Pons (tissue), 1 donor: ENCODE measurements around the gene C5orf58.

Source experiments
- DNase-seq: peaks from one replicate; pipeline ENCODE4 v3.0.0-alpha.2; 2016; ENCODE audit warnings: low spot score

Gene C5orf58, protein sequence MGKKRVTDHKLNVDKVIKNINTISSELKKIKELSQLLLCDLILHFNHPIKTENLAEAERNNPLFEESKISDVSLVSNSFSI

DNA sequence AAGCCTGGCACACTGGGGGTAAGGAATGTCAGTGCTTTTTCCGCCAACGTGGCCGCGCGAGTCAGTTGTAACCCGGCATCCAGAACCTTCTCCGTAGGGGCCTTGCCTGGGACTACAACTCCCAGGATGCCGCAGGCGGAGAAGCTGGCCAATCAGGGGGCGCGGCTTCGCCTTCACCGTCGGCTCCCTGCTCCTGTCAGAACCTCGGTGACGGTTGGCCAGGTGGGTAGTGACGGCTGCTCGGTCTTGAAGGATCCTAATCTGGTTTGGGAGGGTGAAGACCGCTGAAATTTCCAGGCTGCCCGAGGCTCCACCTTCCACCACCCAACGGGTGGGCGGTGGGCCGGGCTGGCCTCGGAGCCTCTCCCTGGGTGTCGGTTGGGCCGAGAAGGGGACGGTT is at the start of gene C5orf58:
C5orf58 (plus strand) TSS at position 200 of the 400 bp plus-strand sequence. CDS start 1,992 bp downstream, outside the sequence.
- DNase-seq: no peak

DNA sequence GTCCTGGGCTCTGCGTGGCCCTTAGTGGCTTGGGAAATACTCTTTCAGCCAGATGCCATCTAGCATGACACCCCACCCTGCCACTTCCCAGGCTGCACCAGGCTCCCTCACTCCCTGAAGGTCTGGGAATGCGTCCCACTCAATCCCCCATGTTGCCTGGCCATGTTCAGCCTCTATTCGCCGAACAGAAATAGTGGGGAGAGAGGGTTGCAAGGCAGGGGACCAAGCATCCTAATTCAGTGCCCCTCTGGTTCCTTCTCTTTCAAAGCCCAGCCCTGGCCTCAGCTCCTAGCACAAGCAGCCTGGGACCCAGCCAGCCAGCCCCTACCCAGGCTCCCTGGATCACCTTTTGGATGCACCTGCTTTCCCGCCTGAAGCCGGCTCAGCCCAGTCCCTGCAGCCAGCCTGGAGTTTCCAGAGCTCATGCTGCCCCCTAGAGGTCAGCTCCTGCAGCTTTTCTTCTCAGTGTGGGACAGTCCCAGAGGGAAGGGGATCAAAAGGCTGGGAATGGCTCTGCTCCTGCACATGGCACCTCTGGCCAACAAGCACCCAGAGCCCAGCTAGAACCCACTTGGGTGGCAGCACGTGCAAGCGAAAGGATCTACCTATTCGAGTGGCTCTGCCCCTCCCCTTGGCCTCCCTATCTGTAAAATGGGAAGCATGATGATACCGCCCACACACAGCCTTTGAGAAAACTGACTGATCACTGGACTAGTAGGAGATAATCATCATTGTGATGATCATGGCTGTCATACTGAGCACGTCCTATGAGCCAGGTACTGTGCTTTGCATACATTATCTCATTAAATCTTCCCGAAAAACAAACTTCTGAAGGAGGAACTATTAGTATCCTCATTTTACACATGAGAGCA is 48.7 kb upstream of the C5orf58 start:
- peak; percentile 44 for DNase-seq

GRCh38 chr5:170184737-170185136 is 48.0 kb upstream of the C5orf58 start:
- DNase-seq: no peak

GRCh38 chr5:170186156-170186555 is 46.6 kb upstream of the C5orf58 start:
- DNase-seq: no peak

- no peak for DNase-seq
Observed at GRCh38 chr5:170186856-170187255, 45.9 kb upstream of the C5orf58 start.

GRCh38 chr5:170190436-170191134 is 42.2 kb upstream of the C5orf58 start:
- no peak for DNase-seq

DNA sequence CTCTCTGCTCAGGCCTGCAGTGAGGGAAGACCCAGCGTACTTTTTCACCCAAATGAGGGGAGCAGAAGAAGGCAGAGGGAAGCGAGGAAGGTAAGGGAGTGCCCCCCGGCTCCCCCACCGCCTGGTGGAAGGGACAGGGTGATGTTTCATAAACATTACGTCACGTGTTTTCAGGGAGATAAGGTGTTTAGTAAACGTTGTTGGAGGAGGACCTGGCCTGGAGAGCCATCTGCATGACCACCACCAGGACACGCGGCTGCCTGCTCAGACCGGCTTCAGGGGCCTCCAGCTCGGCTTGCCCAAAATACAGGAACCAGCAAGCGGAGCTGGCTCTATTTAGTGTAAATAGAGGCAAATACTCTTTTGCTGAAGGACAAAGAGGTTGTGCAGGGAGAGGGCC is 40.0 kb upstream of the C5orf58 start:
- no peak for DNase-seq

DNA sequence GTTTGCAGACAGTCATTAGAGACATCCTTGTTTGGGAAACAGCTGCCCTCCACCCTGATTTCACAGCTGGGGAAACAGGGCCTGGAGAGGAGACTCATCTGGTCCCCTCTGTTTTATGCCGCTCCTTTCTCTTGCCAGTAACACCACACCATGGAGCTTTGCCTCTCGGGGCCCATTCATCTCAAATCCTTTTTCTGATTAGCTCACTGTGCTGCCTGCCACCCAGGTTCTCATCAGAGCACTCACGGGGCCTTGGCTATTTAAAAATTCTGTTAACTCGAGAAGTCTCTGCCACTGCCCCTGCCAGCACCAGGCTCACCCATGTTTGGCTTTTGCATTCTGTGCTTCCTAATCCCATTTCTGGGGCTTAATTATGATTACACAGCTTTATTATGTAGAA is 36.8 kb upstream of the C5orf58 start:
- no peak for DNase-seq

GRCh38 chr5:170200876-170201275 is 31.9 kb upstream of the C5orf58 start:
- DNase-seq: no peak

GRCh38 chr5:170201311-170201710 is 31.5 kb upstream of the C5orf58 start:
- no peak for DNase-seq

DNA sequence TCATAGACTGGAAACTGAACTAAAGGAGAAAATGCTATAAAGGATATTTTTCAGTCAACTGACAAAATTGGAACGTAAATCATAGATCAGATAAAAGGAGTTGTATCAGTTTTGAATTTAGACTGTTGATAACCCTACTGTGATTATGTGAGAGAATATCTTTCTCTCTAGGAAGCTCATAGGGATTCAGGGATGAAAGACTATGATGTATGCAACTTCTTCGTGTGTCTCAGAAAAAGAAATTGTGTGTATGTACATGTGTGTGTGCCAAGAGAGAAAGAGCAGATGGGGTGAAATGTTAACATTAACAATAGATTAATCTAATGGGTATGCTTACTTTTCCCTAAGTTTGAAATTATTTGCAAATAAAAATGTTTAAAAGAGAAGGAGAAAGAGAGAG is 30.7 kb upstream of the C5orf58 start:
- no peak for DNase-seq

DNA sequence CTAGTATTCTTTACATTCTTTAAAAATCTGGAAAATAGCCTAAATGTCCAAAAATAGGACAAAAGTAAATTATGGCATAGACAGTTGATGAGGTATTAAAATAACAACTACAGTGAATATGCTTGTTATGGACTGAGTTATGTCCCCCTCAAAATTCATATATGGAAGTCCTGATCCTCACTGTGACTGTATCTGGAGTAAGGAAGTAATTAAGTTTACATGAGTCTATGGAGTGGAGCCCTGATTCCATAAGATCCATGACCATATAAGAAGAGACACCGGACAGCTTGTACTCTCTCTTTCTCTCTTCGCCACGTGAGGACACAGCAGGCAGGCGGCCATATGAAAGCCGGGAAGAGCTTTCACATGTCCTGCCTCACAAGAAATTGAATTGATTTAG is 28.6 kb upstream of the C5orf58 start:
- DNase-seq: no peak

- DNase-seq: no peak
Observed at GRCh38 chr5:170206216-170206615, 26.6 kb upstream of the C5orf58 start.

DNA sequence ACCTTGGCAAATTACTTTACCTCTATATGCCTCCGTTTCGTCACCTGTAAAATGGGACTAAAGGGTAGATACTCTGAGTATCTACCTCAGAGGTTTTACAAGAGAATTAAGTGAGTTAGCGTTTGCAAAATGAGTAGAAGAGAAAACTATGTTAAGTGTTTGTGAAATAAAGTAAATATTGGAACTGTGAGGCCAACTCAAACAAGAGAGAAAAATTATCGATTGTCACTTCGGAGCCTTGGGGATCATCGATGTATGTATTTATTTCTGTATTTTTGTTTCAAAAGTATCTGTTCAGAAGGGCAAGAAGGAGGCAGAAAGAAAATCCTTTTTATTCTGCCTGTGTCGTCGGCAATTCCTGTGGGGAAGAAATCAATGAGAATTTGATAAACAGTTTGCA is 25.8 kb upstream of the C5orf58 start:
- DNase-seq: no peak

DNA sequence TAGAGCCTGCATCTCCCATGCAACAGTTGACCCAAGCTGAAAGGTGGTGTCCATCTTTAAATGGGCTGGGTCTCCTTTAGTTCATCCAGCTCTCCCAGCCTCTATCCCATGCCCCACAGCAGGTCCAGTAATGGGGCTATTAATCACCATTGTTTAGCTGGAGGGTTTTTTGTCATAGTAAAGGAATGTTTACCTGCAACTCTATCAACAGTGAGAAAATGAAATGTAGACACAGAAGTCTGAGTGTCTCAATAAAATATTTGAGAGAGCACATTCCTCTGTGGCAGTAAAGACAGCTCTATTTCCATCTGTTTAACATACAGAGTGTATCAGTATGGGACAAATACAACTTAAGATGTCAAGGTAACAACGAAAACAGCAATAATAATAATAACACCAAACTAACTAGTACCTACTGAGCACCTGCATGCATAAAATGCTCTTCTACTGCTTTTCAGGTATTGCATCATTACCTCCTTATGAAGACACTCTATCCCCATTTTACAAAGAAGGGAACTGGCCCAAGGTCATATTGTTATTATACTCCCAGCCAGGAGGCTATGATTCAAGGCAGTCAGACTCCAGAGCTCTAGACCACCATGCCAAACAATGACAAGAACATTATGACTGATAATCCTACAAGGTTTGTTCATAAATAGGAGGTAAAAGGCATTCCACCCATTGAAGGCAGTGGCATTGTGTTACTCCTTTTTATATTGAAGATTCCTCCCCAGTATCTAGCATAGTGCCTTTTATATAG is 21.0 kb upstream of the C5orf58 start:
- DNase-seq: no peak

- peak; percentile 73 for DNase-seq
Observed at GRCh38 chr5:170216257-170216864, 16.4 kb upstream of the C5orf58 start.

GRCh38 chr5:170217831-170218230 is 15.0 kb upstream of the C5orf58 start:
- DNase-seq: no peak

- no peak for DNase-seq
Observed at GRCh38 chr5:170218726-170219125, 14.1 kb upstream of the C5orf58 start.

GRCh38 chr5:170219615-170220014 is 13.2 kb upstream of the C5orf58 start:
- DNase-seq: no peak

DNA sequence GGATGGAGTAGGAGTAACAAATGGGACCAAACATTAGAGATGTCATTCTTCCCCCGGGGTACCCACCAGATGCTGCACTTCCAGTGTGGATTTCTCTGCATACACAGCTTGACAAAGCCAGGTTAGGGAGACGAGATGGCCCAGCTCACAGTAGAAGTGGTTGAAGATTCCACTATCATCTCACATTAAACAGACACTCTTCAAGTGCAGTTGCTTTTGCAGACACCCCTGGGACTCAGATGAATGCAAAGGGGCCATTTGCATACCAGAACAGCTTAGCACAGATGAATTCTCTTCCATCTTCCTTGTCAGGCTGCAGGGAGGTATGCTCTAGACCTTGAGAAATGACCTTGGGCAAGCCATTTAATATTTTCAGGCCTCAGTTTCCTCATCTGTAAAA is 12.6 kb upstream of the C5orf58 start:
- no peak for DNase-seq

DNA sequence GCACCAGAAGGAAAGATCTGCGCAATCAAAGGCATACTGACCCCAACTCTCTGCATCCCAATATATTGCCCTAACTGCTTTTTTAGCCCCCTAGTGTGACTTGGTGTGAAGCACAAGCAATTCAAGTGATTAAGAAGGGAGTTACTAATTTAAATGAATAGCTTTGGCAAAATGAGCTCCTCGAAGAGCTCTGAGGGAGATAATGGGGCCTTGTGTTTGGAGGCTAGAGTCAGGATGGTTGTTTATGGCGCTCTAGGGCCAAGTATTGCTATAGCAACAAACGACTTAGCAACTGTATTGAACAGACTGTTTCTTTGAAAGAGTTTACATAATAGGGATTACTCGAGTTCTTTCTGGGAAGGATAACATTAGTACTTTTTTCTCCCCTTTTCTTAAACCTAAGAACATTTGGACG is 11.5 kb upstream of the C5orf58 start:
- DNase-seq: peak; percentile 68

- no peak for DNase-seq
Observed at GRCh38 chr5:170223360-170223759, 9.4 kb upstream of the C5orf58 start.
